GM12878 (cell line): ENCODE results near the gene REV1. TPM values are rescaled to one million over a fixed set of nuclear protein-coding genes. Genes with fewer than 3 reads are reported as not detected.

Experiments
- ATAC-seq: fragments of 200-7000 bp; cut with Tn5 transposase; 3 replicates; pipeline ENCODE4 v1.9.1; 2020; ENCODE audit warnings: mild to moderate bottlenecking, moderate library complexity
- Bru-seq: library from RNA; stranded (reverse); fragments of 400-500 nt; gene quantifications from one replicate; lab custom pipeline; 2021; lab: Mats Ljungman, UMichigan
- BruChase-seq, 2 experiments: library from RNA; stranded (reverse); fragments of 400-500 nt; gene quantifications; one replicate each; lab custom pipeline; 2021; lab: Mats Ljungman, UMichigan
- BruUV-seq: library from RNA; stranded (reverse); fragments of 400-500 nt; replicated peaks from 2 replicates; lab custom pipeline; 2021; lab: Mats Ljungman, UMichigan
- CTCF ChIA-PET: fragments of 300-600 bp; sonication (Branson Sonifier 250); formaldehyde crosslinking; extraction: SDS; loops from one replicate; lab custom pipeline; 2021; ENCODE audit warnings: inconsistent platforms; lab: Yijun Ruan, JAX
- POLR2A ChIA-PET: fragments of 350-600 bp; formaldehyde crosslinking; extraction: SDS; loops from one replicate; lab custom pipeline; 2021; ENCODE audit warnings: inconsistent platforms; lab: Charles Lee
- RAD21 ChIA-PET: fragments of 300-600 bp; sonication (Branson Sonifier 250); formaldehyde crosslinking; loops from one replicate; lab custom pipeline; 2023; ENCODE audit warnings: antibody characterized with exemption; ENCODE audit not compliant: unreplicated experiment; lab: Charles Lee
- SMC1A ChIA-PET: fragments of 300-600 bp; sonication (Branson Sonifier 250); formaldehyde crosslinking; loops from one replicate; lab custom pipeline; 2023; ENCODE audit not compliant: unreplicated experiment, uncharacterized antibody; lab: Charles Lee
- DNase-seq: peaks from one replicate; pipeline ENCODE4 v3.0.0-alpha.2; 2011; ENCODE audit warnings: low read depth, low spot score
- FAIRE-seq: peaks from 3 replicates; lab custom pipeline; 2011; peaks lifted over from hg19 to GRCh38; lab: Jason Lieb, UNC
- H2AFZ ChIP-seq: 2 replicates; pipeline ENCODE4 v1.6.0; 2011; ENCODE audit warnings: low read depth, low read length, control low read depth; ENCODE audit not compliant: control insufficient read depth
- H3K27ac ChIP-seq: 2 replicates; pipeline ENCODE4 v1.5.1; 2011; ENCODE audit warnings: control low read depth; ENCODE audit not compliant: control insufficient read depth, insufficient read depth
- H3K27me3 ChIP-seq, 2 experiments: replicated peaks in 1 of 2; 2 replicates each; pipeline versions ENCODE4 v1.6.0 to v1.6.1; 2011; ENCODE audit warnings: low read length in 1 of 2; ENCODE audit not compliant: control insufficient read depth in 2 of 2, insufficient read depth in 2 of 2
- H3K36me3 ChIP-seq, 2 experiments: 2 replicates each; pipeline ENCODE4 v1.5.1; 2011; ENCODE audit warnings: low read length in 1 of 2; ENCODE audit not compliant: control insufficient read depth in 2 of 2, insufficient read depth in 2 of 2
- H3K4me1 ChIP-seq: 2 replicates; pipeline ENCODE4 v1.6.1; 2011; ENCODE audit warnings: mild to moderate bottlenecking, low read length, moderate library complexity, mixed read lengths; ENCODE audit not compliant: control insufficient read depth, insufficient read depth
- H3K4me2 ChIP-seq: 2 replicates; pipeline ENCODE4 v1.6.0; 2011; ENCODE audit warnings: control low read depth; ENCODE audit not compliant: control insufficient read depth, insufficient read depth
- H3K4me3 ChIP-seq: fragments of 200-600 bp; sonication (generic); 2 replicates; pipeline ENCODE4 v1.5.1; 2016
- H3K79me2 ChIP-seq: 2 replicates; pipeline ENCODE4 v1.6.0; 2011; ENCODE audit warnings: low read length; ENCODE audit not compliant: control insufficient read depth, insufficient read depth
- H3K9ac ChIP-seq: 2 replicates; pipeline ENCODE4 v1.8.0; 2011; ENCODE audit warnings: low read length, control low read depth, mixed read lengths; ENCODE audit not compliant: control insufficient read depth, insufficient read depth
- H3K9me3 ChIP-seq: replicated peaks from 3 replicates; pipeline ENCODE4 v1.5.1; 2011; ENCODE audit warnings: mild to moderate bottlenecking, low read length; ENCODE audit not compliant: control insufficient read depth, insufficient read depth
- H4K20me1 ChIP-seq: 2 replicates; pipeline ENCODE4 v1.6.0; 2011; ENCODE audit not compliant: control insufficient read depth, insufficient read depth
- ATF2 ChIP-seq: IDR thresholded peaks from 2 replicates; pipeline ENCODE4 v1.6.1; 2012; ENCODE audit warnings: low read length, inconsistent platforms
- ATF7 ChIP-seq: fragments of 450-650 bp; IDR thresholded peaks from 2 replicates; pipeline ENCODE4 v1.6.1; 2016; ENCODE audit warnings: low read depth, mild to moderate bottlenecking
- BCL11A ChIP-seq: IDR thresholded peaks from 2 replicates; pipeline ENCODE4 v1.6.1; 2011; ENCODE audit warnings: low read depth, low read length
- BCLAF1 ChIP-seq: fragments of 450-650 bp; IDR thresholded peaks from 2 replicates; pipeline ENCODE4 v1.6.1; 2017; ENCODE audit warnings: antibody characterized with exemption, mild to moderate bottlenecking, moderate library complexity
- CREB1 ChIP-seq: IDR thresholded peaks from 2 replicates; pipeline ENCODE4 v1.6.1; 2012; ENCODE audit warnings: low read depth, mild to moderate bottlenecking, inconsistent platforms
- EGR1 ChIP-seq, 2 experiments: IDR thresholded peaks; 1 replicate in 1 of 2; 2 replicates in 1 of 2; pipeline ENCODE4 v1.6.1; 2011 to 2012; ENCODE audit warnings: low read depth in 2 of 2, low read length in 2 of 2, borderline replicate concordance in 1 of 2, mild to moderate bottlenecking in 1 of 2, moderate library complexity in 1 of 2
- ETV6 ChIP-seq, 2 experiments: fragments of 450-650 bp in 1 of 2; IDR thresholded peaks in 1 of 2; conservative IDR thresholded peaks in 1 of 2; 2 replicates each; pipeline ENCODE4 v1.6.1; 2014; ENCODE audit warnings: antibody characterized with exemption in 1 of 2, borderline replicate concordance in 1 of 2, low read depth in 1 of 2, mild to moderate bottlenecking in 1 of 2, moderate library complexity in 1 of 2
- IRF4 ChIP-seq: IDR thresholded peaks from 2 replicates; pipeline ENCODE4 v1.6.1; 2011; ENCODE audit warnings: low read depth, low read length
- MXI1 ChIP-seq: fragments of 150-350 bp; IDR thresholded peaks from 2 replicates; pipeline ENCODE4 v1.6.1; 2011; ENCODE audit warnings: low read depth, mild to moderate bottlenecking, inconsistent platforms, low read length, improper control_type of control experiment
- MYC ChIP-seq: IDR thresholded peaks from 2 replicates; pipeline ENCODE4 v1.6.1; 2011; ENCODE audit warnings: mild to moderate bottlenecking, low read length, moderate library complexity, inconsistent platforms; ENCODE audit not compliant: insufficient read depth, insufficient replicate concordance, insufficient read length, severe bottlenecking
- PAX8 ChIP-seq: fragments of 450-650 bp; IDR thresholded peaks from 2 replicates; pipeline ENCODE4 v1.6.1; 2017; ENCODE audit warnings: mild to moderate bottlenecking, moderate library complexity
- POLR2A ChIP-seq: IDR thresholded peaks from 2 replicates; pipeline ENCODE4 v1.6.1; 2011; ENCODE audit warnings: low read depth, mild to moderate bottlenecking, low read length
- TARDBP ChIP-seq: IDR thresholded peaks from 2 replicates; pipeline ENCODE4 v1.6.1; 2016; ENCODE audit warnings: borderline replicate concordance
- WRNIP1 ChIP-seq: IDR thresholded peaks from 2 replicates; pipeline ENCODE4 v1.6.1; 2011; ENCODE audit warnings: low read depth, low read length, improper control_type of control experiment, borderline replicate concordance
- WGBS: methylation state at CpG from one replicate; pipeline ENCODE4 v1.1.6; 2016; ENCODE audit warnings: low lambda C conversion rate; ENCODE audit not compliant: insufficient replicate concordance, insufficient coverage; ENCODE audit errors: missing lambda C conversion rate; 5-methylcytosine and 5-hydroxymethylcytosine counted together
- in situ Hi-C: fragments of 300-500 bp; cut with MboI; formaldehyde crosslinking; loops from 9 replicates; pipeline ENCODE4 v1.14.3; 2018; ENCODE audit warnings: mixed read lengths
- intact Hi-C: fragments of 100-400 bp; cut with micrococcal nuclease; formaldehyde crosslinking; loops from one replicate; pipeline ENCODE4 v1.14.2; 2022; ENCODE audit not compliant: unreplicated experiment
- long read RNA-seq, 2 experiments: library from polyadenylated mRNA; unstranded; transcript quantifications; one replicate each; pipeline ENCODE4 v2.0.0, GENCODE V29; 2019 to 2020
- polyA minus RNA-seq, 3 experiments: library from RNA; depleted of rRNA, polyadenylated mRNA; stranded (reverse); fragments of >200 nt; gene quantifications; 2 replicates each; pipeline ENCODE4 v1.2.3, GENCODE V29; 2011
- polyA plus RNA-seq, 11 experiments: library from polyadenylated mRNA; depleted of rRNA in 4 of 11; unstranded in 6 of 11; stranded (reverse) in 5 of 11; fragments of >200 nt; fragmentation: Nextera tagmentation in 4 of 11; fragmentation: Illumina TruSeq in 1 of 11; extraction: Ambion mirVana in 4 of 11; extraction: Trizol in 1 of 11; gene quantifications; 1 replicate in 1 of 11; 2 replicates in 10 of 11; pipeline versions ENCODE4 v1.2.1 to v1.2.3, GENCODE V29; 2011 to 2016; ENCODE audit warnings: inconsistent platforms in 2 of 11, missing spikeins in 2 of 11, low read depth in 1 of 11
- total RNA-seq, 4 experiments: library from RNA; depleted of rRNA in 3 of 4; stranded (reverse); fragments of >200 nt in 3 of 4; fragmentation: Illumina TruSeq in 1 of 4; extraction: Trizol in 1 of 4; gene quantifications; 2 replicates each; pipeline versions ENCODE4 v1.2.1 to v1.2.3, GENCODE V29; 2013 to 2021

REV1 gene
- total RNA-seq (2013; cell fraction: nucleolus; rRNA removed): 240 and 257 TPM in 2 replicates
- 37.6 and 38.9 TPM in 2 replicates for total RNA-seq (2014; rRNA removed)
- 31.8 and 39.8 TPM in 2 replicates for total RNA-seq (2014; rRNA removed; fragmentation: Illumina TruSeq; extraction: Trizol)
- total RNA-seq (2021): 26.0 and 30.7 TPM in 2 replicates
- polyA plus RNA-seq (2011; ENCODE audit: low read depth): 17.0 TPM
- 46.8 and 52.3 TPM in 2 replicates for polyA plus RNA-seq (2011; rRNA removed)
- polyA plus RNA-seq (2011; cell fraction: cytosol; rRNA removed): 13.8 and 16.8 TPM in 2 replicates
- 87.9 and 113 TPM in 2 replicates for polyA plus RNA-seq (2011; cell fraction: nucleus; rRNA removed)
- 21.2 and 23.1 TPM in 2 replicates for polyA plus RNA-seq (2012)
- 30.0 and 42.1 TPM in 2 replicates for polyA plus RNA-seq (2014; fragmentation: Illumina TruSeq; extraction: Trizol)
- polyA plus RNA-seq (2014; fragmentation: Nextera tagmentation; extraction: Ambion mirVana): 10 to 100 TPM; 11.3 to 12.9 TPM
- polyA plus RNA-seq (2014; rRNA removed): 23.5 and 27.9 TPM in 2 replicates
- 10 to 100 TPM; 20.0 to 22.4 TPM for polyA plus RNA-seq (2016; fragmentation: Nextera tagmentation; extraction: Ambion mirVana)
- polyA minus RNA-seq (2011; rRNA and poly(A)+ RNA removed): 45.3 and 50.5 TPM in 2 replicates
- polyA minus RNA-seq (2011; cell fraction: cytosol; rRNA and poly(A)+ RNA removed): 9.8 and 13.4 TPM in 2 replicates
- 63.3 and 81.1 TPM in 2 replicates for polyA minus RNA-seq (2011; cell fraction: nucleus; rRNA and poly(A)+ RNA removed)
- Bru-seq, nascent RNA: percentile 84 among the genes with signal in this experiment
- percentile 83 among the genes with signal in this experiment for BruChase-seq, experiment 1, labeled RNA remaining after a 6-hour chase
- BruChase-seq, experiment 2, labeled RNA remaining after a 2-hour chase: percentile 86 among the genes with signal in this experiment
- long read RNA-seq, experiment 1, partial matches to known transcripts: 5 of 9 reads
- long read RNA-seq, experiment 1, other reads (novel, unspliced or antisense): 4 of 9 reads
- long read RNA-seq, experiment 2, partial matches to known transcripts: 7 of 11 reads
- long read RNA-seq, experiment 2, other reads (novel, unspliced or antisense): 4 of 11 reads

GRCh38 chr2:99489761-99490622 lies at the start of gene REV1:
Gene REV1 (minus strand): TSS chr2:99490017. CDS start chr2:99464975, 25,042 bp downstream.
- Histone ChIP-seq H2AFZ (peak within 1 kb of the TSS; percentile 95), H3K27me3 (no peaks in the 10 kb centered on the region), H3K9ac (peak within 1 kb of the TSS; percentile 93), H3K4me3 (peak within 1 kb of the TSS; percentile 79), H3K4me2 (peak within 1 kb of the TSS; percentile 96), H3K4me1 (peaks cover 10% of the 10 kb centered on the region), H3K27ac (peak within 1 kb of the TSS; percentile 63), H3K79me2 (peaks cover 43% of the 10 kb centered on the region), H4K20me1 (no peaks in the 10 kb centered on the region), H3K9me3 (no peaks in the 10 kb centered on the region), H3K36me3 (no peaks in the 10 kb centered on the region)
- BruUV-seq: no TSS peak
- SMC1A ChIA-PET: no interaction called here
- ATAC-seq (peak; percentile 89), DNase-seq (peak; percentile 72), FAIRE-seq (peak; percentile 69)
- RAD21 ChIA-PET: interaction anchor here (1.0 kb wide), 1 partner anchor 40 kb away, joined by 3 read pairs; no protein-coding TSS in a partner anchor
- intact Hi-C loops: loop anchor here (1.0 to 5.0 kb wide), 4 partner anchors 47 to 403 kb away; partner anchors contain the start of genes MITD1, MRPL30 and TXNDC9
- POLR2A ChIA-PET: no interaction called here
- CTCF ChIA-PET: interaction anchor here (0.7 to 2.3 kb wide), 4 partner anchors 30 to 154 kb away, joined by 3 to 18 read pairs (median 6); partner anchors contain the start of gene TXNDC9
- in situ Hi-C loops: loop anchor here (5.0 to 25.0 kb wide), 2 partner anchors 43 to 303 kb away; partner anchors contain the start of genes MITD1 and MRPL30
- 1% methylated on average over 52 of the region's 113 CpGs for WGBS
- no peak for TF ChIP-seq IRF4
- TF ChIP-seq BCL11A: no peak
- no peak for TF ChIP-seq PAX8
- TF ChIP-seq BCLAF1: no peak
- TF ChIP-seq ATF7: no peak
- TF ChIP-seq ETV6 (conservative IDR thresholded peaks at IDR 0.05 in 1 of 2, IDR thresholded peaks at IDR 0.05 in 1 of 2; ENCODE audit: borderline replicate concordance in 1 of 2, low read depth in 1 of 2): no peak
- TF ChIP-seq TARDBP: no peak
- peak; percentile 20; the same call in 1 of the 2 replicates for TF ChIP-seq MXI1
- no peak for TF ChIP-seq WRNIP1
- TF ChIP-seq ATF2: no peak
- TF ChIP-seq MYC: no peak
- TF ChIP-seq CREB1: 0 out of 2 replicates have a peak, but pooled peaks have one; percentile 16
- peak; percentile 91 to 100 for TF ChIP-seq EGR1 (IDR thresholded peaks at IDR 0.05; ENCODE audit: borderline replicate concordance in 1 of 2, low read depth in 2 of 2, low read length in 2 of 2)
- TF ChIP-seq POLR2A: peak; percentile 86
